Spleen (tissue), 7 donors: ENCODE measurements around the gene VWC2.

Experiments used
- POLR2A ChIP-seq, 3 donors: fragments of 450-650 bp; IDR thresholded peaks; one replicate each; pipeline ENCODE4 v1.5.1; 2017; ENCODE audit warnings: antibody characterized with exemption in 3 of 3, mild to moderate bottlenecking in 1 of 3
- TF ChIP-seq, protein P1 (sequence below), 11 experiments: fragments of 200-600 bp in 7 of 11; fragments of 450-650 bp in 4 of 11; sonication (generic) in 4 of 11; IDR thresholded peaks in 8 of 11; conservative IDR thresholded peaks in 3 of 11; 1 replicate in 7 of 11; 2 replicates in 4 of 11; pipeline versions ENCODE4 v1.4.0 to v1.8.0; 2016 to 2021; ENCODE audit warnings: antibody characterized with exemption in 11 of 11, inconsistent platforms in 4 of 11, mild to moderate bottlenecking in 1 of 11
- donor health status: DM: no; HTN: no; CAD: no; lungs with moderate emphysema.
- donor health status: DM: no; HTN: no; CAD: no.
- donor health status: DM: no; HTN: no; CAD: no.

DNA sequence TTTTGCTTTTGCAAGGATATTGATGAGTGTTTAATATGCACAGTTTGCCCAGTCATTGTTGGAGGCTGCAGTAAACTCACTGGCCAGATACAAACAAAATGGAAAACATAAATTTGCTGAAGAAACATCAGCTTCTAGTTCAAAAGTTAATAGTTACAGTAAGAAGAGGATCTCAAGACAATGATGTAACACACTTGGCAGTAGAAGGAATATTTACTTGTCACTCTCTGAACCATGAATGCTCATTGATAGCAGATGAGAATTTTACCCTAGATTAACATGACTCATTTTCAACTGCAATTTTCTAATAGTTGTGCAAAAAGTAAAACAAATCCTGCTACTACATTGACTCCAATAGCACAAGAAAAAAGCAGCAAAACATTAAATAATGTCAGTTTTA is 47.7 kb downstream of the VWC2 start:
- TF ChIP-seq, protein P1, sequence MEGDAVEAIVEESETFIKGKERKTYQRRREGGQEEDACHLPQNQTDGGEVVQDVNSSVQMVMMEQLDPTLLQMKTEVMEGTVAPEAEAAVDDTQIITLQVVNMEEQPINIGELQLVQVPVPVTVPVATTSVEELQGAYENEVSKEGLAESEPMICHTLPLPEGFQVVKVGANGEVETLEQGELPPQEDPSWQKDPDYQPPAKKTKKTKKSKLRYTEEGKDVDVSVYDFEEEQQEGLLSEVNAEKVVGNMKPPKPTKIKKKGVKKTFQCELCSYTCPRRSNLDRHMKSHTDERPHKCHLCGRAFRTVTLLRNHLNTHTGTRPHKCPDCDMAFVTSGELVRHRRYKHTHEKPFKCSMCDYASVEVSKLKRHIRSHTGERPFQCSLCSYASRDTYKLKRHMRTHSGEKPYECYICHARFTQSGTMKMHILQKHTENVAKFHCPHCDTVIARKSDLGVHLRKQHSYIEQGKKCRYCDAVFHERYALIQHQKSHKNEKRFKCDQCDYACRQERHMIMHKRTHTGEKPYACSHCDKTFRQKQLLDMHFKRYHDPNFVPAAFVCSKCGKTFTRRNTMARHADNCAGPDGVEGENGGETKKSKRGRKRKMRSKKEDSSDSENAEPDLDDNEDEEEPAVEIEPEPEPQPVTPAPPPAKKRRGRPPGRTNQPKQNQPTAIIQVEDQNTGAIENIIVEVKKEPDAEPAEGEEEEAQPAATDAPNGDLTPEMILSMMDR (IDR thresholded peaks at IDR 0.05 in 8 of 11, conservative IDR thresholded peaks at IDR 0.05 in 3 of 11) = no peak
- no peak for TF ChIP-seq POLR2A (IDR thresholded peaks at IDR 0.05)
